ENCODE measurements around the gene ESYT2.

DNA sequence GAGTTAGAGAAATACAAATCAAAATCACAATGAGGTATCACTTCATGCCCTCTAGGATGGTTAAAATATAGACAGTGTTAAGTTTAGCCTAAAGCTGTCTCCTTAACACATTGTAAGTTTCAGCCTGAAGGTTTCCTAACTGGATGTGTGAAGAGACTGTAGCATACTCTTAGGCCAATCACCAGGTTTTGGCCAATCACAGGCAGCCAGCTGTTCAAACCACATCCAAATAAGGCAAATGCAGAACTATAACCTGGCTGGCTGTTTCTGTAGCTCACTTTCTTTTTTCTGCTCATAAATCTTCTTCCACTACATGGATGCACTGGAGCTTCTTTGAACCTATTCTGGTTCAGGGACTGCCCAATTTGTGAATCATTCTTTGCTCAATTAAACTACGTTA is 19.7 kb downstream of the ESYT2 start:
- TF ChIP-seq, protein P1, sequence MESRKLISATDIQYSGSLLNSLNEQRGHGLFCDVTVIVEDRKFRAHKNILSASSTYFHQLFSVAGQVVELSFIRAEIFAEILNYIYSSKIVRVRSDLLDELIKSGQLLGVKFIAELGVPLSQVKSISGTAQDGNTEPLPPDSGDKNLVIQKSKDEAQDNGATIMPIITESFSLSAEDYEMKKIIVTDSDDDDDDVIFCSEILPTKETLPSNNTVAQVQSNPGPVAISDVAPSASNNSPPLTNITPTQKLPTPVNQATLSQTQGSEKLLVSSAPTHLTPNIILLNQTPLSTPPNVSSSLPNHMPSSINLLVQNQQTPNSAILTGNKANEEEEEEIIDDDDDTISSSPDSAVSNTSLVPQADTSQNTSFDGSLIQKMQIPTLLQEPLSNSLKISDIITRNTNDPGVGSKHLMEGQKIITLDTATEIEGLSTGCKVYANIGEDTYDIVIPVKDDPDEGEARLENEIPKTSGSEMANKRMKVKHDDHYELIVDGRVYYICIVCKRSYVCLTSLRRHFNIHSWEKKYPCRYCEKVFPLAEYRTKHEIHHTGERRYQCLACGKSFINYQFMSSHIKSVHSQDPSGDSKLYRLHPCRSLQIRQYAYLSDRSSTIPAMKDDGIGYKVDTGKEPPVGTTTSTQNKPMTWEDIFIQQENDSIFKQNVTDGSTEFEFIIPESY (IDR thresholded peaks at IDR 0.05; ENCODE audit: extremely low read depth, insufficient replicate concordance, low read length) = no peak
- TF ChIP-seq SP1 (IDR thresholded peaks at IDR 0.05; ENCODE audit: low read depth) (no peak), POLR2A (IDR thresholded peaks at IDR 0.05; ENCODE audit: borderline replicate concordance, extremely low read depth, insufficient read depth, insufficient read length) (no peak), FOSL1 (IDR thresholded peaks at IDR 0.05; ENCODE audit: low read depth) (no peak), CEBPB (IDR thresholded peaks at IDR 0.05; ENCODE audit: low read depth) (no peak), TCF7L2 (IDR thresholded peaks at IDR 0.05; ENCODE audit: borderline replicate concordance, extremely low read depth, insufficient read depth, insufficient read length) (no peak), POLR2AphosphoS5 (IDR thresholded peaks at IDR 0.05; ENCODE audit: low read depth, low read length) (no peak), EZH2 (IDR thresholded peaks at IDR 0.05) (no peak), ZNF274 (IDR thresholded peaks at IDR 0.05; ENCODE audit: low read depth, low read length) (no peak), EGR1 (IDR thresholded peaks at IDR 0.05; ENCODE audit: low read depth) (no peak), JUND (IDR thresholded peaks at IDR 0.05) (no peak), EZH2phosphoT487 (IDR thresholded peaks at IDR 0.05; ENCODE audit: borderline replicate concordance) (no peak), YY1 (IDR thresholded peaks at IDR 0.05; ENCODE audit: extremely low read depth, insufficient replicate concordance, low read depth, low read length) (no peak)
- TF ChIP-seq, protein P2, sequence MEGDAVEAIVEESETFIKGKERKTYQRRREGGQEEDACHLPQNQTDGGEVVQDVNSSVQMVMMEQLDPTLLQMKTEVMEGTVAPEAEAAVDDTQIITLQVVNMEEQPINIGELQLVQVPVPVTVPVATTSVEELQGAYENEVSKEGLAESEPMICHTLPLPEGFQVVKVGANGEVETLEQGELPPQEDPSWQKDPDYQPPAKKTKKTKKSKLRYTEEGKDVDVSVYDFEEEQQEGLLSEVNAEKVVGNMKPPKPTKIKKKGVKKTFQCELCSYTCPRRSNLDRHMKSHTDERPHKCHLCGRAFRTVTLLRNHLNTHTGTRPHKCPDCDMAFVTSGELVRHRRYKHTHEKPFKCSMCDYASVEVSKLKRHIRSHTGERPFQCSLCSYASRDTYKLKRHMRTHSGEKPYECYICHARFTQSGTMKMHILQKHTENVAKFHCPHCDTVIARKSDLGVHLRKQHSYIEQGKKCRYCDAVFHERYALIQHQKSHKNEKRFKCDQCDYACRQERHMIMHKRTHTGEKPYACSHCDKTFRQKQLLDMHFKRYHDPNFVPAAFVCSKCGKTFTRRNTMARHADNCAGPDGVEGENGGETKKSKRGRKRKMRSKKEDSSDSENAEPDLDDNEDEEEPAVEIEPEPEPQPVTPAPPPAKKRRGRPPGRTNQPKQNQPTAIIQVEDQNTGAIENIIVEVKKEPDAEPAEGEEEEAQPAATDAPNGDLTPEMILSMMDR (IDR thresholded peaks at IDR 0.05 in 2 of 3, conservative IDR thresholded peaks at IDR 0.05 in 1 of 3; ENCODE audit: borderline replicate concordance in 1 of 3, insufficient read depth in 1 of 3, low read depth in 2 of 3, low read length in 2 of 3) = no peak

All from HCT116 (cell line).